SK-N-MC (cell line): ENCODE data around the gene FADS6.

Experiments used
- EZH2 ChIP-seq: fragments of 200-600 bp; sonication (generic); IDR thresholded peaks from one replicate; pipeline ENCODE4 v1.6.1; 2017; ENCODE audit warnings: antibody characterized with exemption
- POLR2AphosphoS5 ChIP-seq: IDR thresholded peaks from 2 replicates; pipeline ENCODE4 v1.6.1; 2012; ENCODE audit warnings: mild to moderate bottlenecking, low read depth, low read length, borderline replicate concordance

DNA sequence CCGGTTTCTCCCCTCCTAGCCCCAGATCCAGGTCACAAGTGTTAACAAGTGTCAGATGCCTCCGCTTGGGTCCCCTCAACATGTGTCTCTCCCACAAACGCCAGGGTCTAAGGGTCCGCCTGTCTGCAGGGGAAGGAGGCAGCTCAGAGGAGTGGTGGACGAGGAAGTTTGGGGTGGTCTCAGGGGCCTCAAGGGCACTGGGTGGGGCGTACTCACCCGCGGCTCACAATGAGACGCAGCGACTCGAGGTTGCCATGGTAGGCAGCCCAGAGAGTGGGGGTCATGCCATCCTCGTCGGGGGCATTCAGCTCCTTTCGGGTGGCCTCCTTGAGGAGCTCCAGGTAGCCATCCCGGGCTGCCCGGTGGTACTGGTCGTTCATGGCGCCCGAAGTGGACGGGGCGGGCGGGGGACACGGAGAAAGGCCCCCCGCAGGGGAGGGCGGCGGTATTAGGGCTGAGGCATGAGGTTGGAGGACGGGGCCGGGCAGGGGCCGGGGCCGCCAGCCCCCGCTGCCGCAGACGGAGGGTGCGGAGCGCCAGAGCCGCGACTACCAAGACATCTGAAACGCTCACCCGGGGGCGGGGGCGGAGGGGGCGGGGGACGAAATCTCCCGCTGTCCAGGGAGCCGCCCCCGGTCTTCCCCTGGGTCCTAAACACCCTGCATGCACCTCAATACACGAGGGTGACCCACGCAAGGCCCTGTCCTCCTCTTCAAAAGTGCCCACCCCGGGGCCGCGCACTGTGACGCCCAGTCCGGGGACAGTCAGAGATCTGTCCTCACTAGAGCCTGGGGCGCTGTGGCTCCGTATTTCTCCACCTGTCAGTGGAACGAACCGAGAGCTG, 29.5 kb upstream of the FADS6 start, which contains the start of gene USH1G:
- TF ChIP-seq EZH2, result no peak
- no peak for TF ChIP-seq POLR2AphosphoS5
